ENCODE data around the gene PLTP. TPM values are rescaled to one million over a fixed set of nuclear protein-coding genes. Genes with fewer than 3 reads are reported as not detected.

PLTP gene
- total and polyA plus RNA-seq, 8 donors: 35.5 to 158 (median 85.4) TPM

DNA sequence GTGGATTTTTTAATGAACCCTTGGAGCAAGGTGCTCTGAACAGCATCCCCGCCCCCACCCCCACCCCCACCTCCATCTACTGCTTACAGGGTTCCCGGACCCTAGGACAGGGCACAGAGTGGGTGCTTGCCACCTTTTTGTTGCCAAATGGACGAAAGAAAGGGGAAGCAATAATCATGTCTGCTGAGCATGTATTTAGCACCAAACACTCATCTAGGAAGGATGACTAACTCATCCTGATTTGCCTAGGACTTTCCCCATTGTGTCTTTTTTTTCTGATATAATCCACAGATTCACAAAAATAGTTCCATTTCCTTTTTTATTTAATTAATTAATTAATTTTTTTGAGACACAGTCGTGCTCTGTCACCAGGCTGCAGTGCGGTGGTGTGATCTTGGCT lies 1.2 kb upstream of the PLTP start:
- TF ChIP-seq, protein P1, sequence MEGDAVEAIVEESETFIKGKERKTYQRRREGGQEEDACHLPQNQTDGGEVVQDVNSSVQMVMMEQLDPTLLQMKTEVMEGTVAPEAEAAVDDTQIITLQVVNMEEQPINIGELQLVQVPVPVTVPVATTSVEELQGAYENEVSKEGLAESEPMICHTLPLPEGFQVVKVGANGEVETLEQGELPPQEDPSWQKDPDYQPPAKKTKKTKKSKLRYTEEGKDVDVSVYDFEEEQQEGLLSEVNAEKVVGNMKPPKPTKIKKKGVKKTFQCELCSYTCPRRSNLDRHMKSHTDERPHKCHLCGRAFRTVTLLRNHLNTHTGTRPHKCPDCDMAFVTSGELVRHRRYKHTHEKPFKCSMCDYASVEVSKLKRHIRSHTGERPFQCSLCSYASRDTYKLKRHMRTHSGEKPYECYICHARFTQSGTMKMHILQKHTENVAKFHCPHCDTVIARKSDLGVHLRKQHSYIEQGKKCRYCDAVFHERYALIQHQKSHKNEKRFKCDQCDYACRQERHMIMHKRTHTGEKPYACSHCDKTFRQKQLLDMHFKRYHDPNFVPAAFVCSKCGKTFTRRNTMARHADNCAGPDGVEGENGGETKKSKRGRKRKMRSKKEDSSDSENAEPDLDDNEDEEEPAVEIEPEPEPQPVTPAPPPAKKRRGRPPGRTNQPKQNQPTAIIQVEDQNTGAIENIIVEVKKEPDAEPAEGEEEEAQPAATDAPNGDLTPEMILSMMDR (IDR thresholded peaks at IDR 0.05): no peak
- DNase-seq (peak in 1 of 6 donors; percentile 16), FAIRE-seq (no peak), ATAC-seq (no peak)
- 64 to 67% methylated on average over 5 of the region's 5 CpGs for WGBS, 2 donors
- intact Hi-C loops (cut with DNase I): no loop called here
- Histone ChIP-seq H3K9me3 (no peaks in the 10 kb centered on the region), H3K4me1 (peaks cover 0 to 3% (median 0%) of the 10 kb centered on the region in 3 donors), H3K27me3 (no peaks in the 10 kb centered on the region), H3K27ac (no peak overlapping the region), H3K4me3 (no peak overlapping the region), H3K36me3 (no peaks in the 10 kb centered on the region)

DNA sequence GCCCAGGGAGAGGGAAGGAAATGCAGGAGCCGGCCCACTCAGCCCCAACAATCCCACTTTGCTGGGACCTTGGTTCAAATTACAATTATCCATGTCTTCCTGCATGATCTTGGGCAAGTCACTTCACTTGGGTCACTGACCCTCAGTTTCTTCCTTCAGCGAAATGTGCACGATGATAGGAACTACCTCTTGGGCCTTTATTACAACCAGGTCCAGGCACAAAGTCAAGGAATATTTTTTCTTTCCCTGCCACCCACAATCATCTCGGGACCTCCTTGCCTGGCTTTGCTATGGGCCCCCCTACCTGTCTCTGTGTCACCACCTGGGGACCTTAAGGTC lies 358 bp upstream of the PLTP start:
- Histone ChIP-seq H3K27ac (peak overlapping the region in 3 of 4 donors; percentile 52 to 82 (median 79)), H3K27me3 (no peaks in the 10 kb centered on the region), H3K4me3 (peak overlapping the region in 2 of 4 donors; percentile 55 to 56), H3K9me3 (no peaks in the 10 kb centered on the region), H3K36me3 (no peaks in the 10 kb centered on the region), H3K4me1 (peaks cover 0 to 3% (median 0%) of the 10 kb centered on the region in 3 donors)
- FAIRE-seq (no peak), DNase-seq (peak in 1 of 6 donors; percentile 12), ATAC-seq (no peak)
- WGBS, 2 donors: 25 to 31% methylated on average over 4 of the region's 4 CpGs
- intact Hi-C loops (cut with DNase I): no loop called here
- TF ChIP-seq, protein P1 (IDR thresholded peaks at IDR 0.05): no peak

DNA sequence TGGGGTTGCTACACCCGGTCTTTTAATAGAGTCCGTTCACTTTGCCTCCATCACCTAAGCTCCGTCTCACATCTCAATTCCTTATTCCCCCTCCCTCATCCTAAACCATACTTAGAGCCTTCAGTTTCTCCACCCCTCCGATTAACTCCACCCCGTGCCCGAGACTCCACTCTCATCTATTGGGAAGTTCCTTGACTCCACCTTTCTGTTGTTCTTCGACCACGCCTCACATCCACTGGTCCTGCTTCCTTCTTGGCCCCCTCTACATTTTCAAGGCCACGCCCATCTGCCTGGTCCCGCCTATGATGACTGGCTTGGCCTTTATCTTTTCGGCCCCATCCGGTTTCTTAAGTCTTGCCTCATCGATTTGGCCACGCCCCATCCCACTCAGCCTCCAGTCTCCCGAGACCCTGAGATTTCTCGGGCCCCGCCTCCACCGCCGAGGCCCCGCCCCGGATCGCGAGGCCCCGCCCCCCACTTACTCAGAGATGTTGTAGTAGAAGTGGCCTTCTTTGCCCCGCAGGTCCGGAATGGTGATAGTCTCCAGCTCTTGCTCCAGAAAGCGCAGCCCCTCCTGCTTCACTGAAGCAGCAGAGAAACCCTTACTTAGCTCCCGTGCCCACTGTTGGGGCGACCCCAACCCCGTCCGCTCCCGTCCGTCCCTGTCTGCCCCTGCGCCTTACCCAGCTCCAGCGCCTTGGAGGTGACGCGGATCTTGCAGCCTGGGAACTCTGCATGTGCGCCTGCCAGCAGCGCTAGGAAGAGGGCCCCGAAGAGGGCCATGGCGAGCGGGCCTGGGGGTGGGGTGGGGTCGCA lies 1.1 kb downstream of the PLTP start:
- intact Hi-C loops (cut with DNase I): no loop called here

DNA sequence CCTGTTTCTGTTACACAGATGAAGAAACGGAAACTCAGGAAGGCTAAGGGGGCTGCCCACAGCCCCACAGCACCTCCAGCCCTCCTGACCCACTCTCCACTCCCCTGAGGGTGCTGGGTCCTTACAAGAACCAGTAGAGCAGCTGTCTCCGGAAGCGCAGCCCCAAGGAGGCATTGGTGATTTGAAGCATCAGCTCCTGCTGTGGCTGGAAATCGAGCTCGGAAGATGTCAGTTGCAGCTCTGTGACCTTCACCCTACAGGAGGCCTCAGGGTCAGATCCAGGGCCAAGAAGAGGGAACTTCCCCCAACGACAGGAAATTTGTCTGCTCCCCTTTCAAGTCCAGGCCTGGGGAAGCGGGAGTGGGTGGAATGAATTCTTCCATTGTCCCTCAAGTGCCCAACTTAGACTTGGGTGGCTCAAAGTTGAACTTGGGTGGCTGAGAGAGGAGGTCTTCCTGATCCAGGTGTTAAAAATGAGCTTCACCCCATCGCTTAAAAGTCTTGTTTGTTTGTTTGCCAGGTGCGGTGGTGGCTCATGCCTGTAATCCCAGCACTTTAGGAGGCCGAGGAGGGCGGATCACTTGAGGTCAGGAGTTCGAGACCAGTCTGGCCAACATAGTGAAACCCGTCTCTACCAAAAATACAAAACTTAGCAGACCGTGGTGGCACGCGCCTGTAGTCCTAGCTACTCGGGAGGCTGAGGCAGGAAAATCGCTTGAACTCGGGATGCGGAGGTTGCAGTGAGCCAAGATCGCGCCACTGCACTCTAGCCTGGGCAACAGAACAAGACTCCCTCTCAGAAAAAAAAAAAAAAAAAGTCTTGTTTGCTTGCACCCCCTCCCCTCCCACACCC lies 1.9 kb downstream of the PLTP start:
- WGBS, 2 donors: 78 to 81% methylated on average over 22 of the region's 22 CpGs
- intact Hi-C loops (cut with DNase I): no loop called here
- DNase-seq (peak in 1 of 6 donors; percentile 19), FAIRE-seq (no peak), ATAC-seq (no peak)
- no peak overlapping the region for H3K27ac ChIP-seq
- H3K4me1 ChIP-seq: peaks cover 0 to 3% (median 0%) of the 10 kb centered on the region in 3 donors
- H3K27me3 ChIP-seq: no peaks in the 10 kb centered on the region
- TF ChIP-seq, protein P1 (IDR thresholded peaks at IDR 0.05): no peak
- no peak overlapping the region for H3K4me3 ChIP-seq
- no peaks in the 10 kb centered on the region for H3K9me3 ChIP-seq
- peaks cover 0 to 7% (median 0%) of the 10 kb centered on the region in 3 donors for H3K36me3 ChIP-seq

More for the DNA sequence above, 1.1 kb downstream of the PLTP start:
- DNase-seq: peak; percentile 95 to 98 (median 96)
- peak; percentile 70 for FAIRE-seq
- H3K27me3 ChIP-seq: no peaks in the 10 kb centered on the region
- H3K4me1 ChIP-seq: peaks cover 0 to 3% (median 0%) of the 10 kb centered on the region in 3 donors
- peaks cover 0 to 2% (median 0%) of the 10 kb centered on the region in 3 donors for H3K36me3 ChIP-seq
- ATAC-seq: peak; percentile 85 to 93 (median 90)
- TF ChIP-seq, protein P1 (IDR thresholded peaks at IDR 0.05): no peak
- H3K4me3 ChIP-seq: peak overlapping the region; percentile 29 to 56 (median 46)
- no peaks in the 10 kb centered on the region for H3K9me3 ChIP-seq
- H3K27ac ChIP-seq: peak overlapping the region; percentile 52 to 82 (median 74)
- WGBS, 2 donors: 8 to 9% methylated on average over 43 of the region's 43 CpGs
